GM19463 (cell line): ENCODE measurements around the gene CDK8.

Experiments used
- ATAC-seq: cut with Tn5 transposase; IDR thresholded peaks from one replicate; pipeline ENCODE4 v1.9.1; 2021; ENCODE audit warnings: mild to moderate bottlenecking, moderate library complexity; ENCODE audit not compliant: unreplicated experiment

Gene CDK8

DNA sequence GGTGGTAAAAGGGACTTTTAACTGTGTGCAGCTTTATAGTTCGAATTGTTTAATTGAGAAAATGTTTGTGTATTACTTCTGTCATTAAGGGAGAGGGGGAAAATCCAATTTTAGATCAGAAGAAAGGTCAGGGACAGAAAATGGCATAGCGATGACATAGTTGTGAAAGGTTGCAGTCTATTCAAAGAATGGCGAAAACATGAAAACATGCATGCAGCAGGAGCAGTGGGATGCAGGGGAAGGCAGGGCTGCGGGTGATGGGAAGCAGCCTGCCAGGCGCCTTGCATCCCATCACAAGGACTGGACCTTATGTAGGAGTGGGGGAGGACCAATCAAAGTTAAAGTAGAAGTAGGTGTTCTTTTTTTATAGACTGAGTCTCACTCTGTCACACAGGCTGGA, 125.9 kb downstream of the CDK8 start:
- ATAC-seq: no peak

DNA sequence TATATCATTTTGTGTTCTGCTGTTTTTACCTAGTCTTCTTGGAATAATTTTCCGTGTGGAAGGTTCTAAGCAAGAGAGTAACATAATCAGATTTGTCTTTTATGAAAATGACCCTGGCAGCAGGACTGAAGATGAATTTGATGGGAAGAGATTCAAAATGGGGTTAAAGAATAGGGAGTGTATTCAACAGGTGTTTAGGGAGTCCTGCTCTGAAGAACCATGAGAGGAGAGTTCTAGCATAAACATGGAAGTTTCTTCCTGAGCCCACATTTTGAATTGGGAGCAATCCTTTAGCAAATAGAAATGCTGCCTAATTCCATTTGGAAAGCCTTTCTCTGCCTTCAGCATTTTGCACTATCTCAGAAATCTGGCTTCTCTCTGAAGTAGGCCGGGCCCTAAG, 127.0 kb downstream of the CDK8 start:
- ATAC-seq: no peak

DNA sequence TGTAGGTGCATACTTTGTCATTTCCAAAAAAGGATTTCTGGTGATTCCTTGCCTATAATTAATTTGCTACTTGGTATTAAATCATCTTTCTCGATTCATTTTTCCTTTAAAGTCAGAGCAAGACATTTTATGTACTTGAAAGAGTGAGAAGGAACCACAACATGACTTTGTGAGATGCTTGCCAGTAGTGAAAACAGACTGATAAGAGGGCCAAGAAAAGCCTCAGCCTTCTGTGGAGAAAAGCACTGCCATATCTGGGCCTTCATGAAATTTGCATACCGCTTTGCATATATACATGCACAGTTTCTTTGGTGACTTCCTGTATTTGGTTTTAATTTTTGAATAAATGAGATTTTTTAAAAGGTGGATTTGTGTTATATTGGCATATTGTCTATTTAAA, 128.4 kb downstream of the CDK8 start:
- no peak for ATAC-seq

DNA sequence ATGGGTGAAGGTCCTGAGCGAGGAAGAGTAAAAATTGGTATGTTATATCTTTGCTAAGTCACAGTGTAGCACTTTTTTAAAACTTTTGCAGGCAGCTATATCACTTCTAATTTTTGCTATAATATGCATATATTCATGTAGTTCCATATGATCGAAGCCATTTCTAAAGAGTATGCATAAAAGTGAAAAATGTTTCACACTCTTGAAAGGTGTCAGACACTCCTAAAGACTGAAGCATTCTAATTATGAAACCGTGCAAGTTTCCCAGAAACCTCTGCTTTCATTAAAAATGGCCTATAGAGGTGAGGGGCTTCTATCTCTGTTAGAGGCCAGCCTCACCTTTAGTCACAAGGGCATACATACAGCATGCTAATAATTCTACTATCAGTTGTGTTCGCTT, 128.9 kb downstream of the CDK8 start:
- no peak for ATAC-seq

DNA sequence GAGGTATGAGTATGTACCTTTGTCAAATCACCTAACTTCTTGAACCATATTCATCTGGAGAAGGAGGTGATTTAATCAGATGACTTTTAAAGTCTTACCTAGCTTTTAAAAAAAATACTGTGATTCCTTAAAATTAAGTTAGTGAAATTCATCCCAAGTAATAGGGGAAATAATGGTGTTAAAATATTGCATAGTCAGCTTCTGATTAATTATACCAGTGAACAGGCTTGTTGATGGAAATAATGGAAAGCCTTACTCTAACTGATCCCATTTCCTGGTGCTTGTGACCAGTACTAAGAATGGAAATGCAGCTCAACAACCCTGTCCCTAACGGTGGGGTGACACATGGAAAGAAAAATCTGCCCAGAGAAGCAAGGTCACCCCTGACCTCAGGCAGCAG, 130.7 kb downstream of the CDK8 start:
- ATAC-seq: no peak

DNA sequence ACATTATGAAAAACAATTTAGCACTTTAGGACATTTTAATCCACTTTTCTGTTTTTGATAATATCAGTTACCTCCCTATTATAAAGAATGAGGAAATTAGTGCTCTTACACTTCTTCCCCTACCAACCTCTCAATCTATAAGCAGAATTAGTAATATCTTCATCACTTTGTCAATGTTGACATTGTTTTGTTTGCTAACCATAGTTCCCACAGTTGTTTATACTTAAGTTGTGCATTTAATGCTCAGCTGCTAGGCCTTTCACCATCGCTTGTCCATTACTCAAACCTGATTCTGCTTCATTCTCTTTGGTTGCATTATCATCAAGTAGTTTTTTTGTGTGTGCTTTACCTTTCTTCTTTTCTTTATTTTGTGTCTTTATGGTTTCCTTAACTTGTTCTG, 132.1 kb downstream of the CDK8 start:
- ATAC-seq: no peak

DNA sequence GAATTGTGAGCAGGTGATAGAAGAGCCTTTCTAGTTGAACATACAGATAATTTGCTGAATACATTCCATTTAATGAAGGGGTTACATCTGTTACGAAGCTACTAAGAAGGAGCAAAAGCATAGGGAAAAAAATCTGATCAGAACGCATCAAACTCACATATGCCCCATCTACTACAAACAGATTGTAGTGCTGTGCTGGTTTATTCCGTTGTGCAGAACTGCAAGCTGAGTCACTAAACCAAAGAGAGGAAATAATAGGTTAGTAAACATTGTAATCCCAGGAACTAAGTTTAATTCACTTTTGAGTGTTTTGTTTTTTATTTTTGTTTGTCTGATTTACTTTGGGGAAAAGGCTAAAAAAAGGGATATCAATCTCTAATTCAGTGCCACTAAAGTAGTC, 136.3 kb downstream of the CDK8 start:
- no peak for ATAC-seq

DNA sequence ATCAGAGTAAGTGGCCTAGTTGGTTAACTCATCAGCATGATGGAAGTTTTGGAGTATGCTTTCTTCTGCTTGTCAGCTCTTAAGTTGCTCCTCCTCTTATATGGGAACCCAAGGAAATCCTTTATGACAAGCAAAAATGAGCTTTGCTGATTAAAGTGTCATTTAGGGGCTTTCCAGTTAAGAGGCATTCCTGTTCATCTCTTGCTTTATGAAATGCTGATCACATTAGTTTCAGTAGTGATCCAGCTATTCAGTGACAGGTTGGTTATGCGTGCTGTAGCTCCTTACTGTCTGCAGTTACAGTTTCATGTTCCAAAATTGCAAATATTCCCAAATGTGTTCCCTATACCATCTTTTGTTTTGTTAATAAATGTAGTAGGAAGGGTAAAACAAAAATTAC, 146.6 kb downstream of the CDK8 start:
- ATAC-seq: no peak

DNA sequence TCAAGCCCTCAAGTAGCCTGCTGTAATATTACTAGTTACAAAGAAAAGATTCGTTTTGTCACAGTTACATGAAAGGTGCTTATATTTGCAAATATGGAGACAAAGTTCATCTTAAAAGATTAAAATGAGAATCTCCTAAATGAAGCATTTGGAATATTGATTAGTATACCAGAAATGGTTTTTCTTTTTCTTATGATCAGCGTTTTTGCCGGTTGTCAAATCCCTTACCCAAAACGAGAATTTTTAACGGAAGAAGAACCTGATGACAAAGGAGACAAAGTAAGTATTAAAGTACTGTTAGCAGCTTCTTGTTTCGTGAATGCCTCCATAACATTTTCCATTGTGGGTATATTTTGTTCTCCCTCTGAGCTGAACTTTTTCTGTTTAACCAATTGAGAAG, 147.1 kb downstream of the CDK8 start:
- ATAC-seq: no peak

DNA sequence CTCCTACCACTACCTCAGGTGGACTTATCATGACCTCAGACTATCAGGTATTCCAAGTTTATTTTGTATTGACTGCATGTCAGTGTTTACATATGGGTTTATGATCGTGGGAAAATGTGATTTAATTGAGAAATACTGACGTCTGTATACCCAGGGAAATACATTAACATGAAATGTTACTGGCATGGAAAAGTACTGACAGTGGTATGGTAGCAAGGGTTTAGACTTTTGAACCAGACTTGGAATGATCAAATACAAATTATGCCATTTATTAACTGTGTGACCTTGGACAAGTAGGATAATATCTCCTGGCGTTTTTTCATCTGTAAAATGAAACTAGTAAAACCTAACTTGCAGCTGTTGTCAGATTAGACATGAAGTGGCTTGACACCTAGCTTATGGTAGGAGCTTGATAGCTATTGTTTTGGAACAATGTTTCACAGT, 147.7 kb downstream of the CDK8 start:
- ATAC-seq: no peak

DNA sequence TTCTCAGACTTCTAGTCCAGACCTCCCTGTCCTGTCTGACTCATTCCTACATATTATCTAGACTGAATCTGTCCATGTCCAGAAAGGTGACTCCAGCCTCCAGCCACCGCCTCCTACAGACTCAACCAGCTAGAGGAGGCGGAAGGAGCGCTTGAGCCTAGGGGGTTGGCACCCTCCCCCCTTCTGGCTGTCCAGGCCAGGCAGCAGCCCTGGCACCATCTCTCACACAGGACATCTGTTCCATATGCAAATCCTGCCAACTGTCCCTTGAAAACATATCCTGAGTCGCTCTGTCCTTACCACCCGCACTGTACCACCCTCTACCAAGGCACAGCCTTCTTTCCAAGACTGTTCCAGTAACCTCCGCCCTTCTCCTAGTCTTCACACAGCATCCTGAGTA, 152.9 kb downstream of the CDK8 start:
- ATAC-seq: no peak

DNA sequence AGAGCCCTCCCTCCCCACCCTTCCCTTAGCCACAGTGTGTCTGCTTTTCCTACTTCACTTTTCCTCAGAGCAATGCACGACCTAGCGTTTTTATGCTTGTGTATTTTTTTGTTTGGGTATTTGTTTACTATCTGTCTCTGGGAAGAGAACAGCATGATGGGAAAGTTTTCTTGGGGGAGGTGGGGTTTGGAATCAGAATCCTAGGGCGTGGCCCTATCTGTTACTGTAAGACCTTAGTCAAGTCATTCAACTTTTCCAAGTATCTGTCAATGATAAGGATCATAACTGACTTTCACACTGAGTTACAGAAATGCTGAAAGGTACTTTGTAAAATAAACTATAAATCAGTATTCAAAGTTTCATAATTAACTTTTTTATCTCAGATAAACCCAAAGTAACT, 157.3 kb downstream of the CDK8 start:
- ATAC-seq: no peak

DNA sequence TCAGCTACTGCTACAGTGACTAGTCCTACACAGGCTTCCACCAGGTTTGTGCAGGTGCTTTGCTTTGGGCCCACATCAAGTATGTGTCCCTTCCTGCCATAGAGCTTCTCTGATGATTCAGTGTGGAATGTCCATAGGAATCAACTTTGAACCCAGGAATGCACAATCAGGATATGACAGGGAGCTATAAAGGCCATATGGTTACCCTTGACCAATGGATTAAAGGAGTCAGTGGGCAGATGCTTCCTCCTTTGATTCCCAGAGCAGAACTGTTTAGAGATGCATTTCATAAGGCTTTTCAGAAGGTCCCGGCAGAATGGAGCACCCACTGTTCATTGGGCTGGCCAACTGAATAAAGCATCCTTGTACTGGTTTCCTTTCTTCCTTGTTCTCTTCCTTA, 158.3 kb downstream of the CDK8 start:
- ATAC-seq: no peak

DNA sequence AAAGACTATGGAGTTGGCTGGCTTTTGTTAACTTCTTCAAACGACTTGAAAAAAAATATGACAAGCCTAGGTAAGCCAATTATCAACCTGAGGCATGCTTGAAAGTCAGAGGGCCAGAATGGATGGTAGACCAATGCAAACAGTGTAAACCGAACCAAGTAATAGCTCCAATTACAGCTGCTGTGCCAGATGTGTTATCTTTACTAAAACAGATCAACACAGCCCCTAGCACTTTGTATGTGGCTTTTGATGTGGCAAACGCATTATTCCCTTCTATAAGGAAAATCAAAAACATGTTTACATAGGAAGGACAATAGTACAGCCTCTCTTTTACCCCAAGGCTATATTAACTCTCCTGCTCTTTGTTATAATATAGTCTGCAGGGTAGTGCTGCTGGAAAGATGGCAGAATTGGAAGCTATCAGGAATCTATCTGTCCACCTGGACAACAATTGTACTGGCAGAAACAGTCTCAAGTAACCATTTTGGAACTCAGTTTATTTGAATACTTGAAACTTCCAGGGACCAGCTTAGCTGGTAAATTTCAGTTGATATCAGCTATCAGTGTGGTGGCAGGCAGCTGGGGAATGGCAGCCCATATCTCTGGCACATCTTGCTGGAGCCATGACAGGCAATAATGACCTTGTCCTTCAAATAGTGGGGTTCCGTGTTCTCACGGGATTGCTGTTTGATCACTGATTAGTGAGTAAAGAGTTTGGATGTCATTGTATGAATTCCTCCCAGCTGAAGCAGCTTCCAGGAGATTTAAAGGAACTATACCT, 159.2 kb downstream of the CDK8 start:
- ATAC-seq: no peak

DNA sequence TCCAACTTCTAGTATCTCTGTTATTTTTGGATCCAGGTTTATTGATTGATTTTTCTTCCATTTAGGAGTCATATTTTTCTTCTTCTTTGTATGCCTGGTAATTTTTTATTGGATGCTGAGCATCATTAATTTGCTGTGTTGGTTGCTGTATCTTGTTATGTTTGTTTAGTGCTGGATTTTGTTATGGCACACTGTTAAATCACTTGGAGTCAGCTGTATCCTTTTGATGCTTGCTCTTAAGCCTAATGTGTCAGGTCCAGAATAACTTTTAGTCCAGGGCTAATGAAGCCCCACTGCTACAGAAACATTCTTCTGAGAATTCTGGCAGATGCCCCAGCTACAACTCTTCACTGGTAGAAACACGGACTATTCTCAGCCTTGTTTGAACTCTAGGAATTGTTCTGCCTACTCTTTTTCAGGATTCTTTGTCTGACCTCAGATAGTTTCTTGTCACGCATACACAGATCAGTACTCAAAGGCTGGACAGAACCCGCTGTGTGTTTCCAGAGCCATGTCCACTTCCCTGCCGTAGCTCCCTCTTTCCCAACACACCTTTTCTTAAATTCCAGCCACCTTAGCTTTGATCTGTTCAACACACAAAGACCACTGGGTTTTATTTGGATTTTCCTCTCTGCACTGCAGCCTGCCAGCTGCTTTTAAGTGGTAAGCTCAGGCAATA, 166.5 kb downstream of the CDK8 start:
- no peak for ATAC-seq

DNA sequence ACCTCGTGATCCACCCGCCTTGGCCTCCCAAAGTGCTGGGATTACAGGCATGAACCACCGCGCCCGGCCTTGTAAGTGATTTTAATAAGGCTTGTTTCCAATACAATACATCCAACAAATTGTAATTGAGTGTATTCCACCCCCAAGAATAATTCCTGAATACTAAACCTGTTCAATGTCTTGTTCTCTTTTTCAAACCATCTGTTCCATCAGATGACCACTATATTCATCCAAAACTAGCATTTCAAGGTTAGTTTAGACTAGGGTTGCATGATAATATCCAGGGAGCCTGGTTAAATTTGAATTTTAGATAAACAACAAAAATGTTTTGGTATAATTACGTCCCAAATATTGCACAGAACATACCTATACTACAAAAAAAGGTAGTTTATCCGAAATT, 168.1 kb downstream of the CDK8 start:
- no peak for ATAC-seq

DNA sequence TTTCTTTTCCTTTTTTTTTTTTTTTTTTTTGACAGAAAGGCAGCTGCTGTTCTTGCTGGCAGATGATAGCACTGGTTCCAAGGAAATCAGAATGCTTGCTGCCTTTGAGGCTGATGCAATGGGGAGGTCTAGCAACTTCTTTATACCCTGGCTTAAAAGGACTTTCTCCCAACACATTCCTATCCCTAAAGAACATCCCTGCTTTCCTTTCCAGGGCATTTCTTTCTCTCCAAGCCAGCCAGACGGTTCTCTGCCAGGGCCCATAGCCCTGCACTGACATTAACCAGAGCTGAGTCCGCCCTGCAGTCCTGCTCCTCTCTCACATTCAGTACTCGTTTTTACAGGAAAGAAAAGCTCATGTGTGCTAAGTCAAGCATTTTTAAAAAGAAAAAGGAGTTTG, 169.7 kb downstream of the CDK8 start:
- no peak for ATAC-seq

DNA sequence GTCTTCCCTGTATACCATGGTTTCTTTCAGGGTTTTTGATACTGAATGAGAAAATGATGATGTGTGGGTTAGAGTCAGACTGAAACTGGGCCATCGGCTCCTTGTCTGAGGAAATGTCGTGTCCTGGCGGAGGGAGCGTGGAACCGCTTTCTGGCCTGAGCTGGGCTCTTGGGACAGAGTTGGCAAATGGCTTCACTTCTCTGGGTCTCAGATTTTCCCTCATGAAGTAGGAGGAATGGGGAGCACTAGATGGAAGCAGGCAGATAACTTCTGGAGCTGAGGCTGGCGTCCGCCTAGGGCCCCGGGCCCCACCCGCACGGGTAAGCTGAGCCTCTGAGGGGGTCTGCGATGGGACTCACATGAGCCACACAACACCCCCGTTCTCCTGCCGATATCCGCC, 170.3 kb downstream of the CDK8 start:
- no peak for ATAC-seq

DNA sequence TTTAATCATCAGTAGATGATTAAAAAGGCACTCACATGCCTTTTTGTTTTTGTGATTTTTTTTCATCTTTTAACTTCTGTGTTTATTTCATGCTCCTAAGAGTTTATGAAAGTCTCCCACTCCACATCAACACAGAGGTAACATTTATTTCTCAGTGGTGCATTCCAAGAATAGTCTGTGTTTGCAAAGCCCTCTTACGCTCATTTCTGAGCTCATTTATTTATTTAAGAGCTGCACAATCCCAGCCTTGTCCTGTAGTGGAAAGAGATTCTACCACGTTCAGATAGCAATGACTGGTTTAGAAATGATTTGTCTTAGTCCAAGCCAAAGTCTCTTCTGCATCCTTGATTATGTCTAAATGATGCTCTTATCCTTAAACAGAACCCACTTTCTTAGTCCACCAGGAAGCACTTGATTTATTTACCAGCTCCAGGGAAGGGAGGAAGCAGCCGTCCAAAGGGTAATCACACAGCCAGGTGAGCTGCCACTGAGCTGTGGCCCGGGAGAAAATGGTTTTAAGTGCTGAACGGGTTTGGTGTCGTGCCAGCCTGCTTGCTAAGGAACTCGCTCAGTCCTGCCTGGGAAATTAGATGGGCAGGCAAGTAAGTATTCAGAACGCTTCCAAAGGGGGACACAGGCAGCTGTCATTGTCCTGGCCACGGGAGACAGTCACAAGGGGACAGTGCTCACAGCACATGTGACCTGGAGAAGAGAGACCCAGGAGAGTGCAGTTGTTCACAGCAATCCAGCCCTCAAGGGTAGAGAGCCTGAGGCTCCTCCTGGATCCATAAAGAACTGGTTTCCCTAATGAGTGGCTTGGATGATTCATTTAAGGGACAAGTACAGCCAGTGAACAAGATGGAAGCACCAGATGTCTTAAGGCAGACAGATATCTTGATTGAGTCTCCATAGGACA, 171.8 kb downstream of the CDK8 start:
- ATAC-seq: no peak

DNA sequence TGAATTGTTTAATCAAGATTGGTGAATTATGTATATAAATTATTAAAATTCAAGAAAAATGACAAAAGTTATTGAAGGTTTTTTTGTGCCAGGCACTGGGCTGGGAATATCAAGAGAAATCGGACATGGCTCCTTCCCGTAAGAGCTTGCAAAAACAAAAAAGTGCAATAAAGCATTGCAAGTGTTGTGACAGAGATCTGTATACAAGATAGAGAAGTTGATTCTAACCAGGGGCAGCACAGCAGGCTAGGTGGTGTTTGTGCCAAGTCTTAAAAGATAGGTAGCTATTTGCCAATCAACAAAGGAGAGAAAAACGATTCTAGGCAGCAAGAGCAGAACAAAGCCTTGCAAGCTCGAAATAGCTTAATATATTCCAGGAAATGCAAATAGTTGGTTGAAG, 179.8 kb downstream of the CDK8 start:
- no peak for ATAC-seq

DNA sequence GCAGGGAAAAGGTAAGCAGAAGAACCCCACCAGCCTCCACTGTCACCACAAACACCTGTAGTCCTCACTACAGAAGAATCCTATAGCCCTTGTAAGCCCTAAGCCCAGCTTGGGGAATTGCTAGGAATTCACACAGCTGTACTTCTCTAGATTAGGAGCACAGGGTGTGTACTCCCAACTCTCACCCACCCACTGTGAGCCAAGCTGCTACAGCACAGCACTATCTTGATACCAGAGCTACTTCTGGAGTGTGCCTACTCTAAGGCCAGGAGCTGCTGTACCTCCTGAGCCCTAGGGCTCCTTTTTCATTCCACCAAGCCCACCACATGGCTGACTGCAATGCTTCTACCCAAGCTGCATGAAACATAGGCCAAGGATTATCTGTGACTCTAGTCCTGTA, 181.2 kb downstream of the CDK8 start:
- no peak for ATAC-seq

DNA sequence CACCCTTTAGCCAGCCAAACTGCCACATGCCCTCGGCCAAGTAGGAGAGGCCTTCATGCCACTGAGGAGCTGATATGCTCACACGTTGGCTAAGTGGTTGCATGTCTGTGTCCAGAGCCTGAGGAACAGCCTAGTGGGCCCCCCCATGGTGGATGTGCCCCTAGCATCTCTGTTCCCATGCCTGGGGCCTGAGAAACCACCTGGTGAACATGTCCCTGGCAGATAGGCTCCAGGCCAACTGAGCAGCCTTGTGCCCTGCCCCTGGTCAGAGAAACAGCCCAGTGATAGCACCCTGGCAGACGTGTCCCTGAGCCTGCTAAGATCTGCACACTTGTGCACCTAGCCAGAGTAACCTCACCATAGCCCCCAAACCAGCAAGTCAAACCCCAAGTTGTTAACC, 181.7 kb downstream of the CDK8 start:
- no peak for ATAC-seq
